Stomach (tissue), 9 donors: Measurements from ENCODE around the gene SDC3. TPM values are rescaled to one million over a fixed set of nuclear protein-coding genes. Genes with fewer than 3 reads are reported as not detected.

Experiments
- DNase-seq, 2 donors: peaks; one replicate each; pipeline versions ENCODE4 v3.0.0 to v3.0.0-alpha.2; 2013 to 2019
- H3K27ac ChIP-seq, 5 donors: fragments of 200-600 bp in 4 of 5; sonication (generic) in 4 of 5; one replicate each; pipeline ENCODE4 v1.5.1; 2013 to 2019; ENCODE audit warnings: mild to moderate bottlenecking in 1 of 5, moderate library complexity in 1 of 5
- H3K27me3 ChIP-seq, 3 donors: fragments of 200-600 bp; sonication (generic); one replicate each; pipeline ENCODE4 v1.5.1; 2017 to 2019; ENCODE audit warnings: mixed run types in 1 of 3
- H3K36me3 ChIP-seq, 4 donors: fragments of 200-600 bp; sonication (generic); 1 replicate in 3 of 4; 2 replicates in 1 of 4; pipeline ENCODE4 v1.5.1; 2016 to 2019
- H3K4me1 ChIP-seq, 4 donors: fragments of 200-600 bp; sonication (generic); one replicate each; pipeline ENCODE4 v1.5.1; 2016 to 2019
- H3K4me3 ChIP-seq, 4 donors: fragments of 200-600 bp; sonication (generic) in 3 of 4; one replicate each; pipeline ENCODE4 v1.5.1; 2016 to 2019; ENCODE audit warnings: mild to moderate bottlenecking in 1 of 4
- H3K9me3 ChIP-seq, 4 donors: fragments of 200-600 bp; sonication (generic); one replicate each; pipeline ENCODE4 v1.5.1; 2016 to 2019
- CTCF ChIP-seq, 7 experiments: fragments of 450-650 bp in 4 of 7; fragments of 200-600 bp in 3 of 7; sonication (generic) in 3 of 7; IDR thresholded peaks; one replicate each; pipeline ENCODE4 v1.5.1; 2016 to 2019; ENCODE audit warnings: antibody characterized with exemption in 7 of 7, control low read depth in 2 of 7, mild to moderate bottlenecking in 1 of 7
- EP300 ChIP-seq: sonication (generic); formaldehyde crosslinking; IDR thresholded peaks from one replicate; pipeline ENCODE4 v1.6.1; 2017; ENCODE audit warnings: antibody characterized with exemption
- POLR2A ChIP-seq, 4 donors: fragments of 450-650 bp; IDR thresholded peaks; one replicate each; pipeline ENCODE4 v1.6.1; 2016; ENCODE audit warnings: antibody characterized with exemption in 4 of 4, control low read depth in 2 of 4, mild to moderate bottlenecking in 1 of 4, moderate library complexity in 1 of 4
- POLR2AphosphoS5 ChIP-seq, 3 donors: sonication (generic); formaldehyde crosslinking; IDR thresholded peaks; one replicate each; pipeline ENCODE4 v1.6.1; 2016; ENCODE audit warnings: antibody characterized with exemption in 3 of 3
- WGBS, 5 donors: extraction: QIAGEN DNeasy Blood & Tissue Kit in 3 of 5; methylation state at CpG; one replicate each; pipeline versions ENCODE4 v1.1.5 to v1.1.7; 2013 to 2018; 5-methylcytosine and 5-hydroxymethylcytosine counted together
- intact Hi-C: fragments of 100-400 bp; cut with DNase I; formaldehyde crosslinking; loops from one replicate; pipeline ENCODE4 v1.15.1; 2023; ENCODE audit warnings: low total_unique reads
- polyA plus RNA-seq, 3 donors: library from polyadenylated mRNA; stranded (reverse); fragments of 200-250 nt; gene quantifications; one replicate each; pipeline ENCODE4 v1.2.3, GENCODE V29; 2013
- total RNA-seq, 5 donors: library from RNA; depleted of rRNA; stranded (reverse); fragments of >200 nt; gene quantifications; one replicate each; pipeline versions ENCODE4 v1.1.0 to v1.2.3, GENCODE V29; 2014 to 2016
- donor health status: healthy with polysubstance abuse.
- donor health status: Bipolar disorder and iron deficiency.
- donor health status: healthy.

Gene SDC3
- total and polyA plus RNA-seq, 8 donors: 0.58 to 47.2 (median 15.2) TPM

DNA sequence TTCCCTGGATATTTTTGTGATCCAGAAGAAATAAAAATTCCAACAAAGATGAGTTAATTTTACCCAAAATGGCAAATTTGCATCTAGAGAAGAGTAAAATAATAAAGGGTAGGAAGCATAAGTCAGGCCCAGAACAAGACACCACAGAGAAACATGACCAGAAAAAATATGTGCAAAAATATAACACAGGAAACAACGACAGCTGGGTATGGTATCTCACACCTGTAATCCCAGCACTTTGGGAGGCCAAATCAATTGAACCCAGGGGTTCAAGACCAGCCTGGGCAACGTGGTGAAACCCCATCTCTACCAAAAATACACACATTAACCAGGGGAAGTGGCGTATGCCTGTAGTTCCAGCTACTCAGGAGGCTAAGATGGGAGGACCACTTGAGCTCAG, 39.7 kb upstream of the SDC3 start:
- 88 to 93% (median 92%) methylated on average over 3 of the region's 3 CpGs for WGBS, 5 donors
- intact Hi-C loops: no loop called here

DNA sequence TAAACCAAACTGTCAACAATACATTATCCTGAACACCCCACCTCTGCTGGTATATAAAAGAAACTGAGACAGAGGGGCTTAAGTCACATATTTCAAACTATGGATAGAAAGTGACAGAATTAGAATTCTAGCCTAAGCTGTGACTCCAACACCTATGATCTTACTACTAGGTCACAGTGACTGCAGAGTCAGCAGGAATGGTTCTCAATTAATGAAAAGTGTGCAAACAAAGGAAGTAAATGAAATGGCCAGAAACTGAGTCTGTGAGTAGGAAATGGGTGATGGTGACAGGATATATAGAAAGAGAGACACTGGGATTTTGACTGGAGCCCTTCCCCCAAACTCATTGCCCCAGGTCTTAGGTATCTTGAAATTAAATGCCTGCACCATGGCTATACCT, 38.7 kb upstream of the SDC3 start:
- H3K27me3 ChIP-seq: no peaks in the 10 kb centered on the region
- no peak for DNase-seq
- no peak for TF ChIP-seq POLR2AphosphoS5 (IDR thresholded peaks at IDR 0.05)
- no peak for TF ChIP-seq POLR2A (IDR thresholded peaks at IDR 0.05)
- no peak for TF ChIP-seq CTCF (IDR thresholded peaks at IDR 0.05)
- no peak for TF ChIP-seq EP300
- H3K36me3 ChIP-seq: peaks cover 56 to 96% (median 94%) of the 10 kb centered on the region in 4 donors
- no peak overlapping the region for H3K4me3 ChIP-seq
- H3K4me1 ChIP-seq: peaks cover 0 to 6% (median 0%) of the 10 kb centered on the region in 4 donors
- no peaks in the 10 kb centered on the region for H3K9me3 ChIP-seq
- no peak overlapping the region for H3K27ac ChIP-seq
- intact Hi-C loops: no loop called here

More for the DNA sequence above, 39.7 kb upstream of the SDC3 start:
- no peaks in the 10 kb centered on the region for H3K27me3 ChIP-seq
- no peaks in the 10 kb centered on the region for H3K9me3 ChIP-seq
- no peak overlapping the region for H3K4me3 ChIP-seq
- no peak overlapping the region for H3K27ac ChIP-seq
- TF ChIP-seq POLR2AphosphoS5 (IDR thresholded peaks at IDR 0.05) (no peak), CTCF (IDR thresholded peaks at IDR 0.05) (no peak), POLR2A (IDR thresholded peaks at IDR 0.05) (no peak), EP300 (no peak)
- peaks cover 62 to 96% (median 94%) of the 10 kb centered on the region in 4 donors for H3K36me3 ChIP-seq
- peaks cover 0 to 4% (median 0%) of the 10 kb centered on the region in 4 donors for H3K4me1 ChIP-seq
- DNase-seq: no peak

GRCh38 chr1:30942326-30942963, 33.9 kb upstream of the SDC3 start:
- H3K36me3 ChIP-seq: peaks cover 52 to 100% (median 97%) of the 10 kb centered on the region in 4 donors

GRCh38 chr1:30940541-30940940, 32.0 kb upstream of the SDC3 start:
- Histone ChIP-seq H3K9me3 (no peaks in the 10 kb centered on the region), H3K27me3 (no peaks in the 10 kb centered on the region), H3K27ac (no peak overlapping the region), H3K4me1 (peaks cover 0 to 4% (median 0%) of the 10 kb centered on the region in 4 donors), H3K4me3 (no peak overlapping the region), H3K36me3 (peaks cover 63 to 96% (median 94%) of the 10 kb centered on the region in 4 donors)
- no peak for DNase-seq
- TF ChIP-seq EP300 (no peak), CTCF (IDR thresholded peaks at IDR 0.05) (no peak), POLR2A (IDR thresholded peaks at IDR 0.05) (no peak), POLR2AphosphoS5 (IDR thresholded peaks at IDR 0.05) (no peak)
- intact Hi-C loops: no loop called here

More at GRCh38 chr1:30942326-30942963, 33.9 kb upstream of the SDC3 start:
- H3K4me1 ChIP-seq: peaks cover 0 to 4% (median 0%) of the 10 kb centered on the region in 4 donors
- TF ChIP-seq POLR2AphosphoS5 (IDR thresholded peaks at IDR 0.05): no peak
- no peak for TF ChIP-seq EP300
- TF ChIP-seq POLR2A (IDR thresholded peaks at IDR 0.05): no peak
- TF ChIP-seq CTCF (IDR thresholded peaks at IDR 0.05): no peak
- no peak overlapping the region for H3K27ac ChIP-seq
- intact Hi-C loops: no loop called here
- no peak overlapping the region for H3K4me3 ChIP-seq
- DNase-seq: no peak
- WGBS, 5 donors: 92 to 94% (median 93%) methylated on average over 7 of the region's 7 CpGs
- no peaks in the 10 kb centered on the region for H3K9me3 ChIP-seq
- no peaks in the 10 kb centered on the region for H3K27me3 ChIP-seq
